SK-N-SH treated with all-trans-retinoic acid at 6 μM for 48 hours (cell line): Measurements from ENCODE around the gene KHDRBS2.

Experiments used
- ATAC-seq: fragments of 200-7000 bp; cut with Tn5 transposase; 3 replicates; pipeline ENCODE4 v1.9.1; 2020; ENCODE audit warnings: mild to moderate bottlenecking, moderate library complexity
- ARNTL ChIP-seq: fragments of 450-650 bp; formaldehyde crosslinking; IDR thresholded peaks from 2 replicates; pipeline ENCODE4 v1.5.0; 2020; ENCODE audit warnings: low read depth, mild to moderate bottlenecking, moderate library complexity, borderline replicate concordance
- CSDC2 ChIP-seq: fragments of 250-450 bp; sonication (Bioruptor Pico); IDR thresholded peaks from 2 replicates; pipeline ENCODE4 v1.5.0; 2020; ENCODE audit warnings: mild to moderate bottlenecking, moderate library complexity
- CSRNP3 ChIP-seq: fragments of 250-450 bp; sonication (Bioruptor Pico); IDR thresholded peaks from 2 replicates; pipeline ENCODE4 v1.5.1; 2021; ENCODE audit warnings: mild to moderate bottlenecking, moderate library complexity
- ESRRG ChIP-seq: fragments of 250-450 bp; sonication (Bioruptor Pico); IDR thresholded peaks from 2 replicates; pipeline ENCODE4 v1.6.1; 2021; ENCODE audit warnings: mild to moderate bottlenecking
- ISL1 ChIP-seq: fragments of 250-450 bp; sonication (Bioruptor Pico); IDR thresholded peaks from 2 replicates; pipeline ENCODE4 v2.1.2; 2022; ENCODE audit warnings: mild to moderate bottlenecking, moderate library complexity
- OSR1 ChIP-seq: fragments of 250-450 bp; sonication (Bioruptor Pico); IDR thresholded peaks from 2 replicates; pipeline ENCODE4 v1.8.0; 2022; ENCODE audit warnings: moderate library complexity, mild to moderate bottlenecking, inconsistent platforms
- PATZ1 ChIP-seq: fragments of 250-450 bp; sonication (Bioruptor Pico); IDR thresholded peaks from 2 replicates; pipeline ENCODE4 v1.8.0; 2020; ENCODE audit warnings: mild to moderate bottlenecking, moderate library complexity, borderline replicate concordance
- POU6F1 ChIP-seq: fragments of 250-450 bp; sonication (Bioruptor Pico); IDR thresholded peaks from 2 replicates; pipeline ENCODE4 v1.8.0; 2021; ENCODE audit warnings: low read depth, mild to moderate bottlenecking, moderate library complexity, borderline replicate concordance
- PPARA ChIP-seq: fragments of 250-450 bp; sonication (Bioruptor Pico); IDR thresholded peaks from 2 replicates; pipeline ENCODE4 v1.5.0; 2020; ENCODE audit warnings: mild to moderate bottlenecking, borderline replicate concordance
- RARB ChIP-seq: fragments of 250-450 bp; sonication (Bioruptor Pico); IDR thresholded peaks from 2 replicates; pipeline ENCODE4 v1.8.0; 2021; ENCODE audit warnings: mild to moderate bottlenecking, moderate library complexity
- SNAI2 ChIP-seq: fragments of 250-450 bp; sonication (Bioruptor Pico); IDR thresholded peaks from 2 replicates; pipeline ENCODE4 v1.5.0; 2020; ENCODE audit warnings: mild to moderate bottlenecking, moderate library complexity
- TCF4 ChIP-seq: fragments of 250-450 bp; sonication (Bioruptor Pico); IDR thresholded peaks from 2 replicates; pipeline ENCODE4 v1.8.0; 2021; ENCODE audit warnings: mild to moderate bottlenecking, moderate library complexity, borderline replicate concordance
- TOX ChIP-seq: fragments of 250-450 bp; sonication (Bioruptor Pico); IDR thresholded peaks from 2 replicates; pipeline ENCODE4 v1.8.0; 2021; ENCODE audit warnings: mild to moderate bottlenecking, moderate library complexity, borderline replicate concordance
- TSHZ2 ChIP-seq: fragments of 250-450 bp; sonication (Bioruptor Pico); IDR thresholded peaks from 2 replicates; pipeline ENCODE4 v1.5.0; 2020; ENCODE audit warnings: mild to moderate bottlenecking, moderate library complexity
- ZC3H10 ChIP-seq: fragments of 250-450 bp; sonication (Bioruptor Pico); IDR thresholded peaks from 2 replicates; pipeline ENCODE4 v1.5.1; 2021; ENCODE audit warnings: mild to moderate bottlenecking, moderate library complexity
- ZFP3 ChIP-seq: fragments of 250-450 bp; sonication (Bioruptor Pico); IDR thresholded peaks from 2 replicates; pipeline ENCODE4 v1.5.0; 2020; ENCODE audit warnings: mild to moderate bottlenecking, moderate library complexity
- ZFP30 ChIP-seq: fragments of 450-650 bp; formaldehyde crosslinking; IDR thresholded peaks from 2 replicates; pipeline ENCODE4 v1.5.0; 2022; ENCODE audit warnings: mild to moderate bottlenecking, moderate library complexity
- ZNF565 ChIP-seq: fragments of 450-650 bp; formaldehyde crosslinking; conservative IDR thresholded peaks from 2 replicates; pipeline ENCODE4 v1.5.0; 2020; ENCODE audit warnings: low read depth, mild to moderate bottlenecking, moderate library complexity
- ZNF70 ChIP-seq: fragments of 450-650 bp; formaldehyde crosslinking; IDR thresholded peaks from 2 replicates; pipeline ENCODE4 v1.5.0; 2020; ENCODE audit warnings: mild to moderate bottlenecking, moderate library complexity
- ZNF8 ChIP-seq: fragments of 450-650 bp; formaldehyde crosslinking; IDR thresholded peaks from 2 replicates; pipeline ENCODE4 v1.5.0; 2020; ENCODE audit warnings: mild to moderate bottlenecking, moderate library complexity
- TF ChIP-seq, protein P1 (sequence below): fragments of 250-450 bp; sonication (Bioruptor Pico); IDR thresholded peaks from 2 replicates; pipeline ENCODE4 v1.5.1; 2020; ENCODE audit warnings: low read depth, mild to moderate bottlenecking, moderate library complexity

KHDRBS2 gene

GRCh38 chr6:62102387-62102786 lies 183.6 kb downstream of the KHDRBS2 start (continued):
- TF ChIP-seq CSRNP3 (CRISPR knock-in tag) (no peak), ZNF8 (CRISPR knock-in tag) (no peak), ZFP3 (CRISPR knock-in tag) (no peak), RARB (no peak), PATZ1 (CRISPR knock-in tag) (no peak), PPARA (no peak), ZC3H10 (CRISPR knock-in tag) (no peak)

- no peak for ATAC-seq
- TF ChIP-seq ZNF565: no peak
- TF ChIP-seq POU6F1: no peak
- TF ChIP-seq ZFP30 (CRISPR knock-in tag): no peak
- TF ChIP-seq TOX (CRISPR knock-in tag): no peak
- no peak for TF ChIP-seq ZNF8 (CRISPR knock-in tag)
- no peak for TF ChIP-seq ARNTL
- TF ChIP-seq CSDC2 (CRISPR knock-in tag): no peak
- TF ChIP-seq OSR1: no peak
- TF ChIP-seq ESRRG (CRISPR knock-in tag): no peak
- no peak for TF ChIP-seq TSHZ2 (CRISPR knock-in tag)
- no peak for TF ChIP-seq PATZ1 (CRISPR knock-in tag)
- no peak for TF ChIP-seq SNAI2 (CRISPR knock-in tag)
- no peak for TF ChIP-seq RARB
- no peak for TF ChIP-seq TCF4
- no peak for TF ChIP-seq ZC3H10 (CRISPR knock-in tag)
- TF ChIP-seq, protein P1, sequence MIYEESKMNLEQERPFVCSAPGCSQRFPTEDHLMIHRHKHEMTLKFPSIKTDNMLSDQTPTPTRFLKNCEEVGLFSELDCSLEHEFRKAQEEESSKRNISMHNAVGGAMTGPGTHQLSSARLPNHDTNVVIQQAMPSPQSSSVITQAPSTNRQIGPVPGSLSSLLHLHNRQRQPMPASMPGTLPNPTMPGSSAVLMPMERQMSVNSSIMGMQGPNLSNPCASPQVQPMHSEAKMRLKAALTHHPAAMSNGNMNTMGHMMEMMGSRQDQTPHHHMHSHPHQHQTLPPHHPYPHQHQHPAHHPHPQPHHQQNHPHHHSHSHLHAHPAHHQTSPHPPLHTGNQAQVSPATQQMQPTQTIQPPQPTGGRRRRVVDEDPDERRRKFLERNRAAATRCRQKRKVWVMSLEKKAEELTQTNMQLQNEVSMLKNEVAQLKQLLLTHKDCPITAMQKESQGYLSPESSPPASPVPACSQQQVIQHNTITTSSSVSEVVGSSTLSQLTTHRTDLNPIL: no peak
- no peak for TF ChIP-seq CSRNP3 (CRISPR knock-in tag)
- no peak for TF ChIP-seq ZNF70 (CRISPR knock-in tag)
- TF ChIP-seq ISL1 (CRISPR knock-in tag): no peak
- TF ChIP-seq, all 23 proteins: peak for 0
These were observed 195.4 kb downstream of the KHDRBS2 start for GRCh38 chr6:62090442-62091229.
